ENCODE data around the gene TCEANC.

Gene TCEANC

GRCh38 chrX:13607996-13608365 is 45.0 kb upstream of the TCEANC start:
- no peak for DNase-seq (ENCODE audit: low read depth in 1 of 2, low spot score in 1 of 2)
- H3K27me3 ChIP-seq (ENCODE audit: insufficient read depth, poor library complexity, severe bottlenecking): no peaks in the 10 kb centered on the region
- TF ChIP-seq, protein P1, sequence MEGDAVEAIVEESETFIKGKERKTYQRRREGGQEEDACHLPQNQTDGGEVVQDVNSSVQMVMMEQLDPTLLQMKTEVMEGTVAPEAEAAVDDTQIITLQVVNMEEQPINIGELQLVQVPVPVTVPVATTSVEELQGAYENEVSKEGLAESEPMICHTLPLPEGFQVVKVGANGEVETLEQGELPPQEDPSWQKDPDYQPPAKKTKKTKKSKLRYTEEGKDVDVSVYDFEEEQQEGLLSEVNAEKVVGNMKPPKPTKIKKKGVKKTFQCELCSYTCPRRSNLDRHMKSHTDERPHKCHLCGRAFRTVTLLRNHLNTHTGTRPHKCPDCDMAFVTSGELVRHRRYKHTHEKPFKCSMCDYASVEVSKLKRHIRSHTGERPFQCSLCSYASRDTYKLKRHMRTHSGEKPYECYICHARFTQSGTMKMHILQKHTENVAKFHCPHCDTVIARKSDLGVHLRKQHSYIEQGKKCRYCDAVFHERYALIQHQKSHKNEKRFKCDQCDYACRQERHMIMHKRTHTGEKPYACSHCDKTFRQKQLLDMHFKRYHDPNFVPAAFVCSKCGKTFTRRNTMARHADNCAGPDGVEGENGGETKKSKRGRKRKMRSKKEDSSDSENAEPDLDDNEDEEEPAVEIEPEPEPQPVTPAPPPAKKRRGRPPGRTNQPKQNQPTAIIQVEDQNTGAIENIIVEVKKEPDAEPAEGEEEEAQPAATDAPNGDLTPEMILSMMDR (IDR thresholded peaks at IDR 0.05; ENCODE audit: insufficient read depth, low read length): no peak
- TF ChIP-seq GABPA (IDR thresholded peaks at IDR 0.05; ENCODE audit: low read depth): no peak
- TF ChIP-seq POLR2AphosphoS5 (IDR thresholded peaks at IDR 0.05; ENCODE audit: low read depth): no peak
- no peak for TF ChIP-seq SPI1 (IDR thresholded peaks at IDR 0.05; ENCODE audit: borderline replicate concordance, low read depth)
- TF ChIP-seq, protein P2, sequence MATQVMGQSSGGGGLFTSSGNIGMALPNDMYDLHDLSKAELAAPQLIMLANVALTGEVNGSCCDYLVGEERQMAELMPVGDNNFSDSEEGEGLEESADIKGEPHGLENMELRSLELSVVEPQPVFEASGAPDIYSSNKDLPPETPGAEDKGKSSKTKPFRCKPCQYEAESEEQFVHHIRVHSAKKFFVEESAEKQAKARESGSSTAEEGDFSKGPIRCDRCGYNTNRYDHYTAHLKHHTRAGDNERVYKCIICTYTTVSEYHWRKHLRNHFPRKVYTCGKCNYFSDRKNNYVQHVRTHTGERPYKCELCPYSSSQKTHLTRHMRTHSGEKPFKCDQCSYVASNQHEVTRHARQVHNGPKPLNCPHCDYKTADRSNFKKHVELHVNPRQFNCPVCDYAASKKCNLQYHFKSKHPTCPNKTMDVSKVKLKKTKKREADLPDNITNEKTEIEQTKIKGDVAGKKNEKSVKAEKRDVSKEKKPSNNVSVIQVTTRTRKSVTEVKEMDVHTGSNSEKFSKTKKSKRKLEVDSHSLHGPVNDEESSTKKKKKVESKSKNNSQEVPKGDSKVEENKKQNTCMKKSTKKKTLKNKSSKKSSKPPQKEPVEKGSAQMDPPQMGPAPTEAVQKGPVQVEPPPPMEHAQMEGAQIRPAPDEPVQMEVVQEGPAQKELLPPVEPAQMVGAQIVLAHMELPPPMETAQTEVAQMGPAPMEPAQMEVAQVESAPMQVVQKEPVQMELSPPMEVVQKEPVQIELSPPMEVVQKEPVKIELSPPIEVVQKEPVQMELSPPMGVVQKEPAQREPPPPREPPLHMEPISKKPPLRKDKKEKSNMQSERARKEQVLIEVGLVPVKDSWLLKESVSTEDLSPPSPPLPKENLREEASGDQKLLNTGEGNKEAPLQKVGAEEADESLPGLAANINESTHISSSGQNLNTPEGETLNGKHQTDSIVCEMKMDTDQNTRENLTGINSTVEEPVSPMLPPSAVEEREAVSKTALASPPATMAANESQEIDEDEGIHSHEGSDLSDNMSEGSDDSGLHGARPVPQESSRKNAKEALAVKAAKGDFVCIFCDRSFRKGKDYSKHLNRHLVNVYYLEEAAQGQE (IDR thresholded peaks at IDR 0.05; ENCODE audit: insufficient replicate concordance, low read depth): no peak

DNA sequence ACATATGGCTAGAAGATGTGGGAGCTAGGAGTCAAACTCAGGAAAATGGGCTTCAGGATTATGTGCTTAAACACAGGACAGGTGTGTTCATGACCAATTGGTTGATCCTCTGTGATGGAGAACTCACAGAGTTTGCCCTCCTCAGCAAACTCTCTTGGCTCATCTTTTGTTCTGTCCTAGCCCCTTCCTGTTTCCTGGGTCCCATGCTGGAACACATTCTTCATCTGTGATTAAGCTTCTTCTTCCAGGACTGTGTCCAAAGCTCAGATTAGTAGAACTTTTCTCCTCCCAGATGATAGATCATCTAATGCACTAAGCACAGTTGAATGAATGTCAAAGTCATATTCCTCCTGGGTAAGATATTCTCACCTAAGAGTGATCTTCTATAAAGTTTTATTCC is 38.8 kb upstream of the TCEANC start:
- DNase-seq (ENCODE audit: low read depth in 1 of 2, low spot score in 1 of 2): no peak
- no peak for TF ChIP-seq GABPA (IDR thresholded peaks at IDR 0.05; ENCODE audit: low read depth)
- TF ChIP-seq, protein P1 (IDR thresholded peaks at IDR 0.05; ENCODE audit: insufficient read depth, low read length): no peak
- TF ChIP-seq POLR2AphosphoS5 (IDR thresholded peaks at IDR 0.05; ENCODE audit: low read depth): no peak
- TF ChIP-seq, protein P2 (IDR thresholded peaks at IDR 0.05; ENCODE audit: insufficient replicate concordance, low read depth): no peak
- no peak for TF ChIP-seq SPI1 (IDR thresholded peaks at IDR 0.05; ENCODE audit: borderline replicate concordance, low read depth)

More at GRCh38 chrX:13607996-13608365, 45.0 kb upstream of the TCEANC start:
- Histone ChIP-seq H3K27ac (replicated peaks) (no peak overlapping the region), H3K4me3 (replicated peaks; ENCODE audit: insufficient read depth, low read length) (no peak overlapping the region)

GRCh38 chrX:13620207-13620606 is 32.7 kb upstream of the TCEANC start:
- TF ChIP-seq, protein P1 (IDR thresholded peaks at IDR 0.05; ENCODE audit: insufficient read depth, low read length): no peak
- TF ChIP-seq GABPA (IDR thresholded peaks at IDR 0.05; ENCODE audit: low read depth) (no peak), SPI1 (IDR thresholded peaks at IDR 0.05; ENCODE audit: borderline replicate concordance, low read depth) (no peak), POLR2AphosphoS5 (IDR thresholded peaks at IDR 0.05; ENCODE audit: low read depth) (no peak)
- TF ChIP-seq, protein P2 (IDR thresholded peaks at IDR 0.05; ENCODE audit: insufficient replicate concordance, low read depth): no peak
- Histone ChIP-seq H3K4me3 (replicated peaks; ENCODE audit: insufficient read depth, low read length) (no peak overlapping the region), H3K27ac (replicated peaks) (no peak overlapping the region), H3K27me3 (ENCODE audit: insufficient read depth, poor library complexity, severe bottlenecking) (no peaks in the 10 kb centered on the region)
- no peak for DNase-seq (ENCODE audit: low read depth in 1 of 2, low spot score in 1 of 2)

More for the DNA sequence above, 38.8 kb upstream of the TCEANC start:
- Histone ChIP-seq H3K4me3 (replicated peaks; ENCODE audit: insufficient read depth, low read length) (no peak overlapping the region), H3K27me3 (ENCODE audit: insufficient read depth, poor library complexity, severe bottlenecking) (no peaks in the 10 kb centered on the region), H3K27ac (replicated peaks) (no peak overlapping the region)

All from HL-60 (cell line).